WTC11 (cell line): Measurements from ENCODE around the gene ZNF823. TPM values are rescaled to one million over a fixed set of nuclear protein-coding genes. Genes with fewer than 3 reads are reported as not detected.
A peak's percentile ranks its signal among the peaks of the same experiment; 100 is the strongest.

Experiments used
- ATAC-seq: fragments of 200-7000 bp; cut with Tn5 transposase; 2 replicates; pipeline ENCODE4 v1.10.0; 2021; ENCODE audit warnings: mild to moderate bottlenecking, moderate library complexity
- CTCF ChIA-PET: fragments of 300-600 bp; sonication (Branson Sonifier 250); formaldehyde crosslinking; loops from one replicate; lab custom pipeline; 2021; ENCODE audit warnings: antibody characterized with exemption; lab: Charles Lee
- POLR2A ChIA-PET: fragments of 350-600 bp; sonication (Branson Sonifier 250); formaldehyde crosslinking; loops from one replicate; lab custom pipeline; 2021; ENCODE audit warnings: antibody characterized with exemption; lab: Charles Lee
- DNase-seq: peaks from one replicate; pipeline ENCODE4 v3.0.0; 2021; ENCODE audit warnings: low spot score
- H3K27ac Mint-ChIP-seq: 2 replicates; pipeline ENCODE4 v1.8.0; 2021; ENCODE audit warnings: mixed read lengths
- H3K27me3 Mint-ChIP-seq: 2 replicates; pipeline ENCODE4 v1.8.0; 2021; ENCODE audit warnings: low read depth, mild to moderate bottlenecking, moderate library complexity, mixed read lengths
- H3K36me3 Mint-ChIP-seq: 2 replicates; pipeline ENCODE4 v1.8.0; 2021; ENCODE audit warnings: mixed read lengths
- H3K4me1 Mint-ChIP-seq: 2 replicates; pipeline ENCODE4 v1.8.0; 2022; ENCODE audit warnings: mixed read lengths
- H3K4me3 Mint-ChIP-seq: 2 replicates; pipeline ENCODE4 v1.8.0; 2021; ENCODE audit warnings: mild to moderate bottlenecking, moderate library complexity, mixed read lengths
- H3K9me3 Mint-ChIP-seq: 2 replicates; pipeline ENCODE4 v1.8.0; 2021; ENCODE audit warnings: mixed read lengths
- FOXK1 ChIP-seq: sonication (generic); formaldehyde crosslinking; IDR thresholded peaks from 2 replicates; pipeline ENCODE4 v1.8.0; 2022; ENCODE audit warnings: mild to moderate bottlenecking, moderate library complexity, missing genetic modification reagents
- NFATC4 ChIP-seq: fragments of 250-450 bp; sonication (Bioruptor Pico); IDR thresholded peaks from 2 replicates; pipeline ENCODE4 v1.9.0; 2021; ENCODE audit warnings: mild to moderate bottlenecking
- NFYB ChIP-seq: sonication (generic); formaldehyde crosslinking; conservative IDR thresholded peaks from 2 replicates; pipeline ENCODE4 v1.8.0; 2022; ENCODE audit warnings: low read depth, missing genetic modification reagents
- NR3C1 ChIP-seq: sonication (generic); formaldehyde crosslinking; conservative IDR thresholded peaks from 2 replicates; pipeline ENCODE4 v1.8.1; 2023; ENCODE audit warnings: low read depth, mild to moderate bottlenecking, missing genetic modification reagents
- RORB ChIP-seq: fragments of 250-450 bp; sonication (Bioruptor Pico); IDR thresholded peaks from 2 replicates; pipeline ENCODE4 v1.9.0; 2021; ENCODE audit warnings: mild to moderate bottlenecking
- SMAD3 ChIP-seq: sonication (generic); formaldehyde crosslinking; IDR thresholded peaks from 2 replicates; pipeline ENCODE4 v1.8.0; 2022; ENCODE audit warnings: missing genetic modification reagents, mild to moderate bottlenecking, borderline replicate concordance
- TEAD4 ChIP-seq: sonication (generic); formaldehyde crosslinking; IDR thresholded peaks from 2 replicates; pipeline ENCODE4 v1.8.0; 2022; ENCODE audit warnings: mild to moderate bottlenecking, missing genetic modification reagents
- ZNF423 ChIP-seq: fragments of 250-450 bp; sonication (Bioruptor Pico); IDR thresholded peaks from 2 replicates; pipeline ENCODE4 v2.1.2; 2022; ENCODE audit warnings: mild to moderate bottlenecking, moderate library complexity
- total RNA-seq: library from RNA; stranded (reverse); gene quantifications from 3 replicates; pipeline ENCODE4 v1.2.3, GENCODE V29; 2021
- TF ChIP-seq, protein P1 (sequence below): sonication (generic); formaldehyde crosslinking; IDR thresholded peaks from 2 replicates; pipeline ENCODE4 v1.8.1; 2022; ENCODE audit warnings: low read depth, missing genetic modification reagents, borderline replicate concordance
- TF ChIP-seq, protein P2 (sequence below): sonication (generic); formaldehyde crosslinking; IDR thresholded peaks from 2 replicates; pipeline ENCODE4 v1.8.1; 2023; ENCODE audit warnings: mild to moderate bottlenecking, moderate library complexity, missing genetic modification reagents
- TF ChIP-seq, protein P3 (sequence below): sonication (generic); formaldehyde crosslinking; IDR thresholded peaks from 2 replicates; pipeline ENCODE4 v1.8.0; 2023; ENCODE audit warnings: missing genetic modification reagents
- TF ChIP-seq, protein P4 (sequence below): sonication (generic); formaldehyde crosslinking; IDR thresholded peaks from 2 replicates; pipeline ENCODE4 v1.8.0; 2023; ENCODE audit warnings: mild to moderate bottlenecking, missing genetic modification reagents
- TF ChIP-seq, protein P5 (sequence below): sonication (generic); formaldehyde crosslinking; IDR thresholded peaks from 2 replicates; pipeline ENCODE4 v1.8.1; 2023; ENCODE audit warnings: mild to moderate bottlenecking, missing genetic modification reagents, borderline replicate concordance
- TF ChIP-seq, protein P6 (sequence below): sonication (generic); formaldehyde crosslinking; IDR thresholded peaks from 2 replicates; pipeline ENCODE4 v1.8.0; 2022; ENCODE audit warnings: mild to moderate bottlenecking, missing genetic modification reagents
- TF ChIP-seq, protein P7 (sequence below): fragments of 200-600 bp; IDR thresholded peaks from 2 replicates; pipeline ENCODE4 v1.8.0; 2022; ENCODE audit warnings: antibody characterized with exemption

ZNF823 gene
- total RNA-seq, 1 experiment from 2014 or later = 5.4 TPM

DNA sequence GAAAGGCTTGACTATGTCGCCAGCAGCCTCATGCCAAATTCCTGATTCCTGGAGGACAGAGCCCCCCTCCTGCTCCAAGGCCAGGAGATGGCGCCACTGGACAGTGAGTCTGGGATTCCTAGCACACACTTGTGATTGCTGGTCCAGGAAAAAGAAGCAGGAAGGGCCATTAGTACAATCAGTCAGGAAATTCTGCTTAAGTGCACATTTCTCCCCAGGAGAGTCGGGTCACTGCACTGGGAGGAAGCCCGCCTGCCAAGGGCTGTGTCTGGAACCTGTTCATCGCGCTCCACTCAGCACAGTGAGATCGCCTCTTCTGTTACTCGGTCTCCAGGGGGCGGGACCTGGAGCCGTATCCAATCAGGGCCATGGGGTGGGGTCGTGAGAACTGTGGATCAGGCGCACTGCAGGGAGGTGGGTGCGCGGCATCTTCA, 65.1 kb downstream of the ZNF823 start:
- Mint-ChIP-seq H3K4me3 (peak overlapping the region; percentile 88), H3K27ac (peak overlapping the region; percentile 71; the same call in 1 of the 2 replicates), H3K9me3 (peaks cover 21% of the 10 kb centered on the region), H3K27me3 (peaks cover 19% of the 10 kb centered on the region), H3K36me3 (peaks cover 25% of the 10 kb centered on the region), H3K4me1 (peaks cover 4% of the 10 kb centered on the region; the same call in 1 of the 2 replicates)
- ChIA-PET CTCF (interaction anchor here (0.6 to 2.5 kb wide), 11 partner anchors 14 to 1572 kb away, joined by 3 to 13 read pairs (median 4); partner anchors contain the start of genes ZNF440 and ZNF491), POLR2A (no interaction called here)
- TF ChIP-seq NFATC4 (CRISPR knock-in tag) = no peak
- TF ChIP-seq, protein P1, sequence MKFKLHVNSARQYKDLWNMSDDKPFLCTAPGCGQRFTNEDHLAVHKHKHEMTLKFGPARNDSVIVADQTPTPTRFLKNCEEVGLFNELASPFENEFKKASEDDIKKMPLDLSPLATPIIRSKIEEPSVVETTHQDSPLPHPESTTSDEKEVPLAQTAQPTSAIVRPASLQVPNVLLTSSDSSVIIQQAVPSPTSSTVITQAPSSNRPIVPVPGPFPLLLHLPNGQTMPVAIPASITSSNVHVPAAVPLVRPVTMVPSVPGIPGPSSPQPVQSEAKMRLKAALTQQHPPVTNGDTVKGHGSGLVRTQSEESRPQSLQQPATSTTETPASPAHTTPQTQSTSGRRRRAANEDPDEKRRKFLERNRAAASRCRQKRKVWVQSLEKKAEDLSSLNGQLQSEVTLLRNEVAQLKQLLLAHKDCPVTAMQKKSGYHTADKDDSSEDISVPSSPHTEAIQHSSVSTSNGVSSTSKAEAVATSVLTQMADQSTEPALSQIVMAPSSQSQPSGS (CRISPR knock-in tag) = no peak
- TF ChIP-seq, protein P2, sequence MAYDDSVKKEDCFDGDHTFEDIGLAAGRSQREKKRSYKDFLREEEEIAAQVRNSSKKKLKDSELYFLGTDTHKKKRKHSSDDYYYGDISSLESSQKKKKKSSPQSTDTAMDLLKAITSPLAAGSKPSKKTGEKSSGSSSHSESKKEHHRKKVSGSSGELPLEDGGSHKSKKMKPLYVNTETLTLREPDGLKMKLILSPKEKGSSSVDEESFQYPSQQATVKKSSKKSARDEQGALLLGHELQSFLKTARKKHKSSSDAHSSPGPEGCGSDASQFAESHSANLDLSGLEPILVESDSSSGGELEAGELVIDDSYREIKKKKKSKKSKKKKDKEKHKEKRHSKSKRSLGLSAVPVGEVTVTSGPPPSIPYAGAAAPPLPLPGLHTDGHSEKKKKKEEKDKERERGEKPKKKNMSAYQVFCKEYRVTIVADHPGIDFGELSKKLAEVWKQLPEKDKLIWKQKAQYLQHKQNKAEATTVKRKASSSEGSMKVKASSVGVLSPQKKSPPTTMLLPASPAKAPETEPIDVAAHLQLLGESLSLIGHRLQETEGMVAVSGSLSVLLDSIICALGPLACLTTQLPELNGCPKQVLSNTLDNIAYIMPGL = no peak
- TF ChIP-seq ZNF423 (CRISPR knock-in tag) = no peak
- peak; percentile 68 for TF ChIP-seq NFYB (CRISPR knock-in tag)
- TF ChIP-seq, protein P3, sequence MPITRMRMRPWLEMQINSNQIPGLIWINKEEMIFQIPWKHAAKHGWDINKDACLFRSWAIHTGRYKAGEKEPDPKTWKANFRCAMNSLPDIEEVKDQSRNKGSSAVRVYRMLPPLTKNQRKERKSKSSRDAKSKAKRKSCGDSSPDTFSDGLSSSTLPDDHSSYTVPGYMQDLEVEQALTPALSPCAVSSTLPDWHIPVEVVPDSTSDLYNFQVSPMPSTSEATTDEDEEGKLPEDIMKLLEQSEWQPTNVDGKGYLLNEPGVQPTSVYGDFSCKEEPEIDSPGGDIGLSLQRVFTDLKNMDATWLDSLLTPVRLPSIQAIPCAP = no peak
- TF ChIP-seq NR3C1 (CRISPR knock-in tag) = no peak
- TF ChIP-seq, protein P4, sequence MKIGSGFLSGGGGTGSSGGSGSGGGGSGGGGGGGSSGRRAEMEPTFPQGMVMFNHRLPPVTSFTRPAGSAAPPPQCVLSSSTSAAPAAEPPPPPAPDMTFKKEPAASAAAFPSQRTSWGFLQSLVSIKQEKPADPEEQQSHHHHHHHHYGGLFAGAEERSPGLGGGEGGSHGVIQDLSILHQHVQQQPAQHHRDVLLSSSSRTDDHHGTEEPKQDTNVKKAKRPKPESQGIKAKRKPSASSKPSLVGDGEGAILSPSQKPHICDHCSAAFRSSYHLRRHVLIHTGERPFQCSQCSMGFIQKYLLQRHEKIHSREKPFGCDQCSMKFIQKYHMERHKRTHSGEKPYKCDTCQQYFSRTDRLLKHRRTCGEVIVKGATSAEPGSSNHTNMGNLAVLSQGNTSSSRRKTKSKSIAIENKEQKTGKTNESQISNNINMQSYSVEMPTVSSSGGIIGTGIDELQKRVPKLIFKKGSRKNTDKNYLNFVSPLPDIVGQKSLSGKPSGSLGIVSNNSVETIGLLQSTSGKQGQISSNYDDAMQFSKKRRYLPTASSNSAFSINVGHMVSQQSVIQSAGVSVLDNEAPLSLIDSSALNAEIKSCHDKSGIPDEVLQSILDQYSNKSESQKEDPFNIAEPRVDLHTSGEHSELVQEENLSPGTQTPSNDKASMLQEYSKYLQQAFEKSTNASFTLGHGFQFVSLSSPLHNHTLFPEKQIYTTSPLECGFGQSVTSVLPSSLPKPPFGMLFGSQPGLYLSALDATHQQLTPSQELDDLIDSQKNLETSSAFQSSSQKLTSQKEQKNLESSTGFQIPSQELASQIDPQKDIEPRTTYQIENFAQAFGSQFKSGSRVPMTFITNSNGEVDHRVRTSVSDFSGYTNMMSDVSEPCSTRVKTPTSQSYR (CRISPR knock-in tag) = no peak
- TF ChIP-seq, protein P5, sequence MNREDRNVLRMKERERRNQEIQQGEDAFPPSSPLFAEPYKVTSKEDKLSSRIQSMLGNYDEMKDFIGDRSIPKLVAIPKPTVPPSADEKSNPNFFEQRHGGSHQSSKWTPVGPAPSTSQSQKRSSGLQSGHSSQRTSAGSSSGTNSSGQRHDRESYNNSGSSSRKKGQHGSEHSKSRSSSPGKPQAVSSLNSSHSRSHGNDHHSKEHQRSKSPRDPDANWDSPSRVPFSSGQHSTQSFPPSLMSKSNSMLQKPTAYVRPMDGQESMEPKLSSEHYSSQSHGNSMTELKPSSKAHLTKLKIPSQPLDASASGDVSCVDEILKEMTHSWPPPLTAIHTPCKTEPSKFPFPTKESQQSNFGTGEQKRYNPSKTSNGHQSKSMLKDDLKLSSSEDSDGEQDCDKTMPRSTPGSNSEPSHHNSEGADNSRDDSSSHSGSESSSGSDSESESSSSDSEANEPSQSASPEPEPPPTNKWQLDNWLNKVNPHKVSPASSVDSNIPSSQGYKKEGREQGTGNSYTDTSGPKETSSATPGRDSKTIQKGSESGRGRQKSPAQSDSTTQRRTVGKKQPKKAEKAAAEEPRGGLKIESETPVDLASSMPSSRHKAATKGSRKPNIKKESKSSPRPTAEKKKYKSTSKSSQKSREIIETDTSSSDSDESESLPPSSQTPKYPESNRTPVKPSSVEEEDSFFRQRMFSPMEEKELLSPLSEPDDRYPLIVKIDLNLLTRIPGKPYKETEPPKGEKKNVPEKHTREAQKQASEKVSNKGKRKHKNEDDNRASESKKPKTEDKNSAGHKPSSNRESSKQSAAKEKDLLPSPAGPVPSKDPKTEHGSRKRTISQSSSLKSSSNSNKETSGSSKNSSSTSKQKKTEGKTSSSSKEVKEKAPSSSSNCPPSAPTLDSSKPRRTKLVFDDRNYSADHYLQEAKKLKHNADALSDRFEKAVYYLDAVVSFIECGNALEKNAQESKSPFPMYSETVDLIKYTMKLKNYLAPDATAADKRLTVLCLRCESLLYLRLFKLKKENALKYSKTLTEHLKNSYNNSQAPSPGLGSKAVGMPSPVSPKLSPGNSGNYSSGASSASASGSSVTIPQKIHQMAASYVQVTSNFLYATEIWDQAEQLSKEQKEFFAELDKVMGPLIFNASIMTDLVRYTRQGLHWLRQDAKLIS (CRISPR knock-in tag) = no peak
- TF ChIP-seq, protein P6, sequence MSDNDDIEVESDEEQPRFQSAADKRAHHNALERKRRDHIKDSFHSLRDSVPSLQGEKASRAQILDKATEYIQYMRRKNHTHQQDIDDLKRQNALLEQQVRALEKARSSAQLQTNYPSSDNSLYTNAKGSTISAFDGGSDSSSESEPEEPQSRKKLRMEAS (CRISPR knock-in tag) = peak; percentile 32; the same call in 1 of the 2 replicates
- no peak for TF ChIP-seq FOXK1 (CRISPR knock-in tag)
- TF ChIP-seq, protein P7, sequence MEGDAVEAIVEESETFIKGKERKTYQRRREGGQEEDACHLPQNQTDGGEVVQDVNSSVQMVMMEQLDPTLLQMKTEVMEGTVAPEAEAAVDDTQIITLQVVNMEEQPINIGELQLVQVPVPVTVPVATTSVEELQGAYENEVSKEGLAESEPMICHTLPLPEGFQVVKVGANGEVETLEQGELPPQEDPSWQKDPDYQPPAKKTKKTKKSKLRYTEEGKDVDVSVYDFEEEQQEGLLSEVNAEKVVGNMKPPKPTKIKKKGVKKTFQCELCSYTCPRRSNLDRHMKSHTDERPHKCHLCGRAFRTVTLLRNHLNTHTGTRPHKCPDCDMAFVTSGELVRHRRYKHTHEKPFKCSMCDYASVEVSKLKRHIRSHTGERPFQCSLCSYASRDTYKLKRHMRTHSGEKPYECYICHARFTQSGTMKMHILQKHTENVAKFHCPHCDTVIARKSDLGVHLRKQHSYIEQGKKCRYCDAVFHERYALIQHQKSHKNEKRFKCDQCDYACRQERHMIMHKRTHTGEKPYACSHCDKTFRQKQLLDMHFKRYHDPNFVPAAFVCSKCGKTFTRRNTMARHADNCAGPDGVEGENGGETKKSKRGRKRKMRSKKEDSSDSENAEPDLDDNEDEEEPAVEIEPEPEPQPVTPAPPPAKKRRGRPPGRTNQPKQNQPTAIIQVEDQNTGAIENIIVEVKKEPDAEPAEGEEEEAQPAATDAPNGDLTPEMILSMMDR = peak; percentile 46; the same call in 1 of the 2 replicates
- TF ChIP-seq SMAD3 (CRISPR knock-in tag) = no peak
- no peak for TF ChIP-seq RORB (CRISPR knock-in tag)
- TF ChIP-seq TEAD4 (CRISPR knock-in tag) = no peak
- ATAC-seq (peak; percentile 97), DNase-seq (peak; percentile 84)

Other genes starting within 250 kb of the ZNF823 start
- 10.3 to 13.4 TPM (median 11.5 TPM) in 3 replicates for gene ZNF653, start 233.1 kb downstream of the ZNF823 start, total RNA-seq
- gene ECSIT, start 209.8 kb downstream of the ZNF823 start, total RNA-seq = 56.4 to 64.1 TPM (median 61.7 TPM) in 3 replicates
- 16.0 to 18.0 TPM (median 17.4 TPM) in 3 replicates for gene CNN1, start 200.1 kb downstream of the ZNF823 start, total RNA-seq
- gene ELOF1, start 179.7 kb downstream of the ZNF823 start, total RNA-seq = 70.9 to 86.0 TPM (median 73.4 TPM) in 3 replicates
- gene ACP5, start 161.3 kb downstream of the ZNF823 start, total RNA-seq = 8.6 to 14.3 TPM (median 11.8 TPM) in 3 replicates
- 12.6 to 13.2 TPM (median 12.7 TPM) in 3 replicates for gene ZNF627, start 141.5 kb downstream of the ZNF823 start, total RNA-seq
- gene ZNF441, start 28.1 kb upstream of the ZNF823 start, total RNA-seq = 1.0 to 2.2 TPM (median 1.8 TPM) in 3 replicates
- gene ZNF491, start 59.6 kb upstream of the ZNF823 start, total RNA-seq = 1.1 to 2.1 TPM (median 1.3 TPM) in 3 replicates
- gene ZNF440, start 75.3 kb upstream of the ZNF823 start, total RNA-seq = 10.9 to 16.4 TPM (median 12.7 TPM) in 3 replicates
- gene ZNF439, start 109.8 kb upstream of the ZNF823 start, total RNA-seq = 5.7 to 8.5 TPM (median 7.2 TPM) in 3 replicates
- gene ZNF69, start 148.8 kb upstream of the ZNF823 start, total RNA-seq = 24.5 to 28.7 TPM (median 24.6 TPM) in 3 replicates
- 9.1 to 11.4 TPM (median 10.7 TPM) in 3 replicates for gene ZNF700, start 186.2 kb upstream of the ZNF823 start, total RNA-seq
- gene ZNF763, start 226.1 kb upstream of the ZNF823 start, total RNA-seq = 2.4 to 3.1 TPM (median 2.9 TPM) in 3 replicates